Nephron progenitor cell (in vitro differentiated cells): Measurements from ENCODE around the gene LTN1.
"Not testable (repeated sequence)": the region's sequence is repeated elsewhere in the genome, so short reads cannot be mapped to it uniquely, and the experiment has no call there.

Source experiments
- DNase-seq: peaks from one replicate; pipeline ENCODE4 v3.0.0; 2021
- H3K27ac Mint-ChIP-seq: 2 replicates; pipeline ENCODE4 v1.8.0; 2021; ENCODE audit warnings: mild to moderate bottlenecking, moderate library complexity, mixed read lengths
- H3K27me3 Mint-ChIP-seq: 2 replicates; pipeline ENCODE4 v1.8.0; 2021; ENCODE audit warnings: mild to moderate bottlenecking, low read depth, mixed read lengths; ENCODE audit not compliant: poor library complexity
- H3K36me3 Mint-ChIP-seq: 2 replicates; pipeline ENCODE4 v1.8.0; 2021; ENCODE audit warnings: low read depth, mixed read lengths
- H3K4me1 Mint-ChIP-seq: 2 replicates; pipeline ENCODE4 v1.8.0; 2021; ENCODE audit warnings: mixed read lengths
- H3K4me3 Mint-ChIP-seq: 2 replicates; pipeline ENCODE4 v1.8.0; 2021; ENCODE audit warnings: mild to moderate bottlenecking, moderate library complexity, mixed read lengths
- H3K9me3 Mint-ChIP-seq: 2 replicates; pipeline ENCODE4 v1.8.0; 2021; ENCODE audit warnings: mild to moderate bottlenecking, moderate library complexity, mixed read lengths
- CTCF ChIP-seq: fragments of 200-600 bp; sonication (generic); IDR thresholded peaks from 2 replicates; pipeline ENCODE4 v1.5.0; 2021; ENCODE audit warnings: antibody characterized with exemption

LTN1 gene

GRCh38 chr21:28991861-28992525, 684 bp downstream of the LTN1 start:
- peak overlapping the region; percentile 98 for H3K4me3 Mint-ChIP-seq
- no peak for DNase-seq
- peaks cover 29% of the 10 kb centered on the region for H3K4me1 Mint-ChIP-seq
- peak overlapping the region; percentile 98 for H3K27ac Mint-ChIP-seq
- H3K9me3 Mint-ChIP-seq, result no peaks in the 10 kb centered on the region
- H3K36me3 Mint-ChIP-seq, result peaks cover 5% of the 10 kb centered on the region
- no peaks in the 10 kb centered on the region for H3K27me3 Mint-ChIP-seq
- TF ChIP-seq CTCF, result no peak

- Mint-ChIP-seq H3K4me1 (peaks cover 24% of the 10 kb centered on the region), H3K36me3 (peaks cover 23% of the 10 kb centered on the region)
- H3K27ac Mint-ChIP-seq, DNase-seq, H3K27me3 Mint-ChIP-seq, H3K4me3 Mint-ChIP-seq, H3K9me3 Mint-ChIP-seq: not testable (repeated sequence)
These were observed 4.5 kb downstream of the LTN1 start for GRCh38 chr21:28988146-28988545.

GRCh38 chr21:28986677-28987076, 6.0 kb downstream of the LTN1 start:
- Mint-ChIP-seq H3K4me1 (peaks cover 11% of the 10 kb centered on the region), H3K27ac (no peak overlapping the region), H3K9me3 (no peaks in the 10 kb centered on the region), H3K4me3 (no peak overlapping the region), H3K27me3 (no peaks in the 10 kb centered on the region), H3K36me3 (peaks cover 30% of the 10 kb centered on the region)
- no peak for TF ChIP-seq CTCF
- no peak for DNase-seq

- H3K27me3 Mint-ChIP-seq, result no peaks in the 10 kb centered on the region
- no peak overlapping the region for H3K27ac Mint-ChIP-seq
- peaks cover 48% of the 10 kb centered on the region for H3K36me3 Mint-ChIP-seq
- H3K9me3 Mint-ChIP-seq, result no peaks in the 10 kb centered on the region
- H3K4me1 Mint-ChIP-seq, result no peaks in the 10 kb centered on the region
- TF ChIP-seq CTCF, result no peak
- DNase-seq, result no peak
- H3K4me3 Mint-ChIP-seq, result no peak overlapping the region
These were observed 10.0 kb downstream of the LTN1 start for GRCh38 chr21:28982637-28983036.

GRCh38 chr21:28979092-28979491, 13.6 kb downstream of the LTN1 start:
- Mint-ChIP-seq H3K36me3 (peaks cover 57% of the 10 kb centered on the region), H3K4me1 (no peaks in the 10 kb centered on the region), H3K4me3 (no peak overlapping the region), H3K9me3 (no peaks in the 10 kb centered on the region), H3K27ac (no peak overlapping the region), H3K27me3 (no peaks in the 10 kb centered on the region)
- no peak for DNase-seq
- TF ChIP-seq CTCF, result no peak

- Mint-ChIP-seq H3K4me3 (no peak overlapping the region), H3K36me3 (peaks cover 67% of the 10 kb centered on the region), H3K4me1 (no peaks in the 10 kb centered on the region), H3K9me3 (peaks cover 8% of the 10 kb centered on the region), H3K27me3 (no peaks in the 10 kb centered on the region), H3K27ac (no peak overlapping the region)
- no peak for DNase-seq
- no peak for TF ChIP-seq CTCF
These were observed 17.3 kb downstream of the LTN1 start for GRCh38 chr21:28975397-28975796.
